DOHH2 (cell line): Measurements from ENCODE around the gene CAPN10.

Source experiments
- EZH2phosphoT487 ChIP-seq: fragments of 200-600 bp; sonication (generic); IDR thresholded peaks from 2 replicates; pipeline ENCODE4 v1.6.1; 2017; ENCODE audit warnings: borderline replicate concordance, mild to moderate bottlenecking, antibody characterized with exemption, low read length, moderate library complexity, mixed read lengths
- TF ChIP-seq, protein P1 (sequence below): fragments of 200-600 bp; sonication (generic); IDR thresholded peaks from one replicate; pipeline ENCODE4 v1.5.1; 2014; ENCODE audit warnings: antibody characterized with exemption, mild to moderate bottlenecking, low read depth, low read length; ENCODE audit not compliant: poor library complexity, severe bottlenecking

- TF ChIP-seq, protein P1, sequence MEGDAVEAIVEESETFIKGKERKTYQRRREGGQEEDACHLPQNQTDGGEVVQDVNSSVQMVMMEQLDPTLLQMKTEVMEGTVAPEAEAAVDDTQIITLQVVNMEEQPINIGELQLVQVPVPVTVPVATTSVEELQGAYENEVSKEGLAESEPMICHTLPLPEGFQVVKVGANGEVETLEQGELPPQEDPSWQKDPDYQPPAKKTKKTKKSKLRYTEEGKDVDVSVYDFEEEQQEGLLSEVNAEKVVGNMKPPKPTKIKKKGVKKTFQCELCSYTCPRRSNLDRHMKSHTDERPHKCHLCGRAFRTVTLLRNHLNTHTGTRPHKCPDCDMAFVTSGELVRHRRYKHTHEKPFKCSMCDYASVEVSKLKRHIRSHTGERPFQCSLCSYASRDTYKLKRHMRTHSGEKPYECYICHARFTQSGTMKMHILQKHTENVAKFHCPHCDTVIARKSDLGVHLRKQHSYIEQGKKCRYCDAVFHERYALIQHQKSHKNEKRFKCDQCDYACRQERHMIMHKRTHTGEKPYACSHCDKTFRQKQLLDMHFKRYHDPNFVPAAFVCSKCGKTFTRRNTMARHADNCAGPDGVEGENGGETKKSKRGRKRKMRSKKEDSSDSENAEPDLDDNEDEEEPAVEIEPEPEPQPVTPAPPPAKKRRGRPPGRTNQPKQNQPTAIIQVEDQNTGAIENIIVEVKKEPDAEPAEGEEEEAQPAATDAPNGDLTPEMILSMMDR: no peak
- no peak for TF ChIP-seq EZH2phosphoT487
Measured at GRCh38 chr2:240538031-240538780, 48.3 kb upstream of the CAPN10 start.
